M059J (cell line): ENCODE data around the gene SUGP2. TPM values are rescaled to one million over a fixed set of nuclear protein-coding genes. Genes with fewer than 3 reads are reported as not detected.
A peak's percentile ranks its signal among the peaks of the same experiment; 100 is the strongest.

Experiments used
- DNase-seq: peaks from one replicate; pipeline ENCODE4 v3.0.0-alpha.2; 2012; ENCODE audit warnings: low read depth
- total RNA-seq: library from RNA; depleted of rRNA; stranded (reverse); fragments of >200 nt; shearing (Covaris generic); gene quantifications from 2 replicates; pipeline ENCODE4 v1.2.3, GENCODE V29; 2014

Gene SUGP2
- total RNA-seq, 1 experiment from 2014 or later = 49.0 TPM

DNA sequence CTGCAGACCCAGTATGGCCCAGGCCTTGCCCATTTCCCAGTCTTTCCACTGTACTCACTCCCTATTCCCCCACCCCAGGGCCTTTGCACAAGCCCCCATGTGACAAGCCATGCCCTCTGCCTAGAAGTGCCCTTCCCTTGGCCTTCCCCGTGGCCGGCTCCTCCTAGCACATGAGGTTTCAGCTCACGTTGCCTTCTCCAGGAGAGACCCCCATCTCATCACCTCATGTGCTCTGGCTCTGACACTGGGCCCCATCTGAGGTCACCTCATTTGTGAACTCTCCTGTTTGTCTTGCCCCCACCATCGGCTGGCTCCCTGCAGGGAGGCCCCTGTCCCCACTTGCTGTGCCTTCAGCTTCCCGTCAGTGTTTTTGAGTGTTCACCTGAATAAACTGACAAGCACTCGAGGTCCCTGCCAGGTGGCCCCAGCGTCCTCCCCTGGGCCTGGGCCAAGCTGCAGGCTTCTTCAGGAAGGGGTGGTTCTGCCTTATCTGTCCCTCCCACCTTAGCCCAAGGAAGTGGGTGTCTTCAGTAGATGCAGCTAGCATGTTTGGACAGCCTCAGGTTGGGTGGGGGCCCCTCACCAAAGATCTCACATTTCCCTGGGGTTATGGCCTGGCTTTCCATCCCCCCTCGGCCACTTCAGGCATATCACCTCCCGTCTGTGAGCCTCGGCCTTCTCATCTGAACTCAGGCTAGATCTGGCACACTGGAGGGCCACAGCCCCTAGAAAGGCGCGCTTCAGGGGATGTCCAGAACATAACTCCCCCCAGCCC, 26.7 kb upstream of the SUGP2 start:
- no peak for DNase-seq

GRCh38 chr19:19059018-19059836, 25.9 kb upstream of the SUGP2 start:
- no peak for DNase-seq

DNA sequence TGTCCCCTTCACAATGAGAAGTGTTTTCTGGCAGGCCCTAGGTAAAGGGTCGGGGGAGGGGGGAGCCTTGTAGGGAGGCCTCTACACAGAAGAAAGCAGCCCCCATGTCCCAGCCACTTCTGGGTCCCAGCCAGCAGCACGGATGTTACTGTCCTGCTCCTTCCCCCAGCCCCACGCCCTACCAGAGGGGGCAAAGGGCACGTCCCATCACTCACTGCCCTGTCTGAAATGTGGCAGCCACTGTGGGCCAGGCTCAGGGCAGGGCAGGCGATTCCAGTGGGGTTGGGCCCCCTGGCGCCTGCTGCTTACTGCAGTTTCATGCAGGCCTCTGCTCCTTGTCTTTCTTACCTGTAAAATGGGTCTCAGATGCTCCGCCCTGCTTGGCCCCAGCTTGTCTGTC, 24.4 kb upstream of the SUGP2 start:
- DNase-seq = no peak

GRCh38 chr19:19057317-19057716, 24.0 kb upstream of the SUGP2 start:
- no peak for DNase-seq

- DNase-seq = no peak
These were observed 23.4 kb upstream of the SUGP2 start for GRCh38 chr19:19056636-19057275.

- DNase-seq = no peak
These were observed 22.4 kb upstream of the SUGP2 start for GRCh38 chr19:19055701-19056100.

DNA sequence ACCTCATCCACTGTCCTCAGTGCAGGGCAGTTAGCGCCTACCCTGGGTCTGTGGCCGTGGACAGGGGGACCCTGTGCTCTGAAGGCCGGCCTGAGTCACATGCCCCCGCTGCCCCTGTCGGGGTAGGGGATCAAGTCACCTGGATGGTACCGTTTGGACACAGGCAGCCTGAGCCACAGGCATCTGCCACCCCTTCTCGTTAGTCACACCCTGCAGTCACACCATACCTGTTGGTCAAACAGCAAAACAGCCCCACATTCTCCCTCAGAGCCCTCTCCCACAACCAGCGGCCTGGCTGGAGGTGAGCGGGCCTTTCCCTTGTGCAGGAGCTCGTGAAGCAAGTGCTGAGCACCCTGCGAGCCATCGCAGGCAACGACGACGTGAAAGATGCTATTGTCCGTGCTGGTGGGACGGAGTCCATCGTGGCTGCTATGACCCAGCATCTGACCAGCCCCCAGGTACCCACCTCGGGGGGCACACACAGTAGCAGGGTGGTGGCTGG, 21.7 kb upstream of the SUGP2 start:
- no peak for DNase-seq

- DNase-seq = no peak
These were observed 21.1 kb upstream of the SUGP2 start for GRCh38 chr19:19054315-19054938.

DNA sequence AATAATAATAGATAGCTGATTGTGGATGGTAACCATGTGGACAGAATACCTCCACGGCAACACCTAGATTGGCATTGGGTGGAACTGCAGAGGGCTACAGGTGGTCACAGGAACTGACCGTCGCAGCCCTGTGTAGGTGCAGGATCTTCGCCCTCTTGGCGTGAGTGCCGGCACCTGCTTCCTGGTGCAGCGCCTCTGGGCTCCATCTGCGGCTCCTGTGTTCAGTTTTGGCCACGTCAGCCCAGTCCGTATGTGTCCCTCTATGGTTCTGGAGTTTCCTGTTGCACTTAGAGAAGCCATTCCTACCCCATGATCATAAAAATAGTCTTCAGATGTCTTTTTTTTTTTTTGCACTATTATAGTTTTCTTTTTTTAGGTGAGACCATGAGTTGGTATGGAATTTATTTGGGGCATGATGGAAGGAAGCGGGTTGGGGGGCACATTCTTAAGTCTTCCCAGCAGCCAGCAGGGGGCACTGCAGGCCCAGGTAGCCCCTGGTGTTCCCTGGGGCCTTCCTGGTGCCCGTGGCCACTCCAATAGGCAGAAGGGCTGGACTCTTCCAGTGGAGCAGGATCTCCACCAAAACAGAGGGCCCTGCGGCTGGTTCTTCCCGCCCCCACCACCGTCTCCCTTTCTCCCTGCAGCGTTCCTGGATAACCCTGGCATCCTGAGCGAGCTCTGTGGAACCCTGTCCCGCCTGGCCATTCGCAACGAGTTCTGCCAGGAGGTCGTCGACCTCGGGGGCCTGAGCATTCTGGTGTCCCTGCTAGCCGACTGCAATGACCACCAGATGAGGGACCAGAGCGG, 20.4 kb upstream of the SUGP2 start:
- peak; percentile 37 for DNase-seq

DNA sequence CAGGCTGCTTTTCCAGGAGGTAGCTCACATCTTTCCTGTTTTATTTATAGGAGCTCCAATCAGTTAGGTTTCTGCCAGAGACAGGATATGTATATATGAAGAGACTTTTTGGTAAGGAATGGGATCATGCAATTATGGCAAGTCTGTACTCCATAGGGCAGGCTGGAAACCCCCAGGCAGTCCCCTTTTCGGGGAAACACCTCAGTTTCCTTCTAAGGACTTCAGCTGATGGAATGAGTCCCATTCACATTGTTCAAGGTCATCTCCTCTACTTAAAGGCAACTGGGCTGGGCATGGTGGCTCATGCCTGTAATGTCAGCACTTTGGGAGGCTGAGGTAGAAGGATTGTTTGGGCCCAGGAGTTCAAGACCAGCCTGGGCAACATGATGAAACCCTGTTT, 19.6 kb upstream of the SUGP2 start:
- DNase-seq = no peak

DNA sequence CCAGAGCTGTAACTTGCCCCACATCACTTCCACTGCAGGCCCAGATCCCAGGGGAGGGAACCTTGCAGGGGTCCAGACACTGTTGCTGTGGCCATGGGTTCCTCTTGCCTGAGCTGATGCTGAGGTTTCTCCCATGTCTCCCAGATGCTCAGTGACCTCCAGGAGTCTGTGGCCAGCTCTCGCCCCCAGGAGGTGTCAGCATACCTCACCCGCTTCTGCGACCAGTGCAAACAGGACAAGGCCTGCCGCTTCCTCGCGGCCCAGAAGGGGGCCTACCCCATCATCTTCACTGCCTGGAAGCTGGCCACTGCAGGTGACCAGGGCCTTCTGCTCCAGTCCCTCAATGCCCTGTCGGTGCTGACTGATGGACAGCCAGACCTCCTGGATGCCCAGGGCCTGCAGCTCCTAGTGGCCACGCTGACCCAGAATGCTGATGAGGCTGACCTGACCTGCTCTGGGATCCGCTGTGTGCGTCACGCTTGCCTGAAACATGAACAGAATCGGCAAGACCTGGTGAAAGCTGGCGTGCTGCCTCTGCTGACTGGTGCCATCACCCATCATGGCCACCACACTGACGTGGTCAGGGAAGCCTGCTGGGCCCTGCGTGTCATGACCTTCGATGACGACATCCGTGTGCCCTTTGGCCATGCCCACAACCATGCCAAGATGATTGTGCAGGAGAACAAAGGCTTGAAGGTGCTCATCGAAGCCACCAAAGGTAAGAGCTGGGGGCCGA, 18.3 kb upstream of the SUGP2 start:
- DNase-seq = no peak

DNA sequence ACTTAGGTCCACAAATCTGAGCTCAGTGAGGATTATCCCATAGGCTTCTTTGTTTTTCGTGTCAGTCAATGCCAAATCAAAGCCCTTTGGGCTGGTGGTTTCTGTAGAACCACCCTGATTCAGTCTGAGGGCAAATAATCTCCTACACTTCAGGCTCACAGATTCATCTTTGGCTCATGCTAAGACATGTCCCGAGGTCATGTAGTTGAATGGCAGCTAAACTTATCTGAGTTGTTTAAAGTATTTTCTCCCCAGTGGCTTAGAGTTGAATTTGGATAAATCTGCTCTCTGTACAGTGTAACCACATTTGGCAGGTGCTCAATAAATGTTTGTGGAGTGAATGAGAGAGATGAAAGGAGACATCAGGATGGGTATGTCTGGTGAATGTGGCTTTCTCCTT, 17.4 kb upstream of the SUGP2 start:
- no peak for DNase-seq

- no peak for DNase-seq
These were observed 16.8 kb upstream of the SUGP2 start for GRCh38 chr19:19050104-19050503.

DNA sequence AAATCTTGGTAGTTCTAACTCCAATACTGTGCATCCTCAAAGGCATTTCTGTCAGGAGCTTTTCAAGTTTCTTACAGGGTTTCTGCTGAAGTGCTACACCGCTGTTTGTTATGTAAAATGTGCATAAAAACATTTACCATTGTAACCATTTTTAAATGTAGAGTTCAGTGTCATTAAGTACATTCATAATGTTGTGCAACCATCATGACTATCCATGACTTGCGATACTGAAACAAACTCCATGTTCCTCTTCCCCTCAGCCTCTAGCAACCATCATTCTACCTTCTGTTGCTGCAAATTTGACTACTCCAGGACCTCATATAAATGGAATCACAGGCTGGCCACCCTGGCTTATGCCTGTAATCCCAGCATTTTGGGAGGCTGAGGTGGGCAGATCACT, 16.1 kb upstream of the SUGP2 start:
- DNase-seq = no peak

GRCh38 chr19:19043881-19044280, 10.6 kb upstream of the SUGP2 start:
- no peak for DNase-seq

DNA sequence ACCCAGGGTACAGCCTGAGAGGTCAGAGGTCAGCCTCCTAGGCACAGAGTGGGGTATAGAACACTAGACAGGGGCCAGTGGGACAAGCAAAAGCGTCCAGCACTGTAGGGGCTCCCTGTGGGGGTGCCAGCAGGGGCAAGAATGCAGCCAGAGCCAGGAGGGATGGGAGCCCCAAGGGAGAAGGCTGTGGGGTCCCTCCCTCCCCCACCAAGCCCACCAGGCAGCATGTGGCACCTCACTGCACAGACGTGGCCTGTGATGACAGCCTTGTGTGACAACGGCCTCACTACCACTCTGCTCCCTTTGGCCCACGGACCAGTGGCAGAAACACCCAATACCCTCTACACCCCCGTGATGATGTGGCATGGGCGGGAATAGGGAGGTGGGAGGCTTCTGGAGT, 10.2 kb upstream of the SUGP2 start:
- no peak for DNase-seq

GRCh38 chr19:19042732-19043280, 9.5 kb upstream of the SUGP2 start:
- no peak for DNase-seq

- DNase-seq = peak; percentile 48
These were observed 7.1 kb upstream of the SUGP2 start for GRCh38 chr19:19040417-19040816.

GRCh38 chr19:19039901-19040300, 6.6 kb upstream of the SUGP2 start:
- DNase-seq = no peak

DNA sequence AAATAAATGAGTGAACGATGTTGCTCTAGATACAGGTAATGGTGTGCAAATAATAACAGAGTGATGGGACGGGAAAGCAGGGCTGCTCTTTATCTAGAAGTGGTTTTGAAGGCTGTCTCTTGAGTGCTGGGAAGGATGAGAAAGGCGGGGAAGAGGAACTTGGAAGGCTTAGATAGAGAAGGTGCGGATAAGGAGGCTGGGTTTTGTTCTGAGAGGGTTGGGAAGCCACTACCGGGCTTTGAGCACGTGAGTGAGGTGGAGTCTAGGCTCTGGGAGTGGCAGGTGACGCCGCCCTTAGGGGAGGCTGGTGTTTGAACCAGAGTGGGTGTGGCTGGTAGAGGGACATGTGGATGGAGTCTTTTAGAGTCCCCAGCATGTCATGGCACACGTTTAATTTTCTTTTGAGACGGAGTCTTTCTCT, 897 bp upstream of the SUGP2 start:
- DNase-seq = peak; percentile 80
